Sigmoid colon (tissue), 7 donors: Measurements from ENCODE around the gene SOCS1. TPM values are rescaled to one million over a fixed set of nuclear protein-coding genes. Genes with fewer than 3 reads are reported as not detected.

Experiments
- DNase-seq: peaks from one replicate; pipeline ENCODE4 v3.0.0-alpha.2; 2019
- H3K27ac ChIP-seq, 4 donors: fragments of 200-600 bp; sonication (generic); one replicate each; pipeline ENCODE4 v1.5.1; 2016 to 2019; ENCODE audit warnings: mild to moderate bottlenecking in 1 of 4
- H3K27me3 ChIP-seq, 3 donors: fragments of 200-600 bp; sonication (generic); one replicate each; pipeline ENCODE4 v1.5.1; 2019; ENCODE audit warnings: mild to moderate bottlenecking in 1 of 3
- H3K36me3 ChIP-seq, 4 donors: fragments of 200-600 bp; sonication (generic); one replicate each; pipeline ENCODE4 v1.5.1; 2016 to 2019
- H3K4me1 ChIP-seq, 4 donors: fragments of 200-600 bp; sonication (generic); one replicate each; pipeline ENCODE4 v1.5.1; 2017 to 2019
- H3K4me3 ChIP-seq, 4 donors: fragments of 200-600 bp; sonication (generic); one replicate each; pipeline ENCODE4 v1.5.1; 2017 to 2019; ENCODE audit warnings: mild to moderate bottlenecking in 2 of 4, moderate library complexity in 1 of 4
- H3K9me3 ChIP-seq, 4 donors: fragments of 200-600 bp in 3 of 4; sonication (generic) in 3 of 4; one replicate each; pipeline versions ENCODE4 v1.5.1 to v1.6.1; 2013 to 2019
- CTCF ChIP-seq, 4 experiments: fragments of 450-650 bp in 3 of 4; fragments of 200-600 bp in 1 of 4; IDR thresholded peaks; one replicate each; pipeline ENCODE4 v1.5.1; 2016 to 2019; ENCODE audit warnings: antibody characterized with exemption in 4 of 4, mild to moderate bottlenecking in 3 of 4, moderate library complexity in 2 of 4
- EP300 ChIP-seq, 4 donors: sonication (generic); formaldehyde crosslinking; IDR thresholded peaks; one replicate each; pipeline ENCODE4 v1.6.1; 2017; ENCODE audit warnings: antibody characterized with exemption in 4 of 4
- POLR2A ChIP-seq, 2 donors: fragments of 450-650 bp; IDR thresholded peaks; one replicate each; pipeline ENCODE4 v1.6.1; 2016; ENCODE audit warnings: antibody characterized with exemption in 2 of 2, mild to moderate bottlenecking in 2 of 2, moderate library complexity in 2 of 2
- POLR2AphosphoS5 ChIP-seq, 4 donors: sonication (generic); formaldehyde crosslinking; IDR thresholded peaks; one replicate each; pipeline ENCODE4 v1.6.1; 2017; ENCODE audit warnings: antibody characterized with exemption in 4 of 4
- WGBS, 2 donors: extraction: QIAGEN DNeasy Blood & Tissue Kit; methylation state at CpG; one replicate each; pipeline ENCODE4 v1.1.7; 2013; 5-methylcytosine and 5-hydroxymethylcytosine counted together
- intact Hi-C: fragments of 100-400 bp; cut with DNase I; formaldehyde crosslinking; loops from one replicate; pipeline ENCODE4 v1.15.1; 2023
- polyA plus RNA-seq, 3 donors: library from polyadenylated mRNA; stranded (reverse); fragments of 200-250 nt; gene quantifications; one replicate each; pipeline ENCODE4 v1.2.3, GENCODE V29; 2013
- total RNA-seq, 4 donors: library from RNA; depleted of rRNA; stranded (reverse); fragments of >200 nt; gene quantifications; one replicate each; pipeline ENCODE4 v1.1.0, GENCODE V29; 2016
- donor health status: healthy with polysubstance abuse.
- donor health status: Bipolar disorder and iron deficiency.
- donor health status: healthy.

SOCS1 gene
- total and polyA plus RNA-seq, 7 donors, result 0.66 to 26.4 (median 4.3) TPM; not detected in 1

GRCh38 chr16:11211977-11212797 is 43.8 kb downstream of the SOCS1 start:
- intact Hi-C loops, result no loop called here
- Histone ChIP-seq H3K9me3 (peaks cover 0 to 6% (median 4%) of the 10 kb centered on the region in 4 donors), H3K4me1 (no peaks in the 10 kb centered on the region), H3K36me3 (no peaks in the 10 kb centered on the region), H3K4me3 (no peak overlapping the region), H3K27me3 (no peaks in the 10 kb centered on the region), H3K27ac (no peak overlapping the region)
- DNase-seq, result no peak
- TF ChIP-seq POLR2AphosphoS5 (IDR thresholded peaks at IDR 0.05), result no peak
- no peak for TF ChIP-seq EP300 (IDR thresholded peaks at IDR 0.05)
- no peak for TF ChIP-seq CTCF (IDR thresholded peaks at IDR 0.05)
- no peak for TF ChIP-seq POLR2A (IDR thresholded peaks at IDR 0.05)
- WGBS, 2 donors, result 78 to 81% methylated on average over 16 of the region's 16 CpGs

- H3K9me3 ChIP-seq, result peaks cover 0 to 5% (median 4%) of the 10 kb centered on the region in 4 donors
- WGBS, 2 donors, result 66 to 85% methylated on average over 16 of the region's 16 CpGs
- intact Hi-C loops, result no loop called here
Observed at GRCh38 chr16:11211061-11211976, 44.7 kb downstream of the SOCS1 start.

GRCh38 chr16:11210260-11210659 is 45.7 kb downstream of the SOCS1 start:
- intact Hi-C loops, result no loop called here

More at GRCh38 chr16:11211061-11211976, 44.7 kb downstream of the SOCS1 start:
- Histone ChIP-seq H3K4me1 (no peaks in the 10 kb centered on the region), H3K36me3 (no peaks in the 10 kb centered on the region), H3K27me3 (no peaks in the 10 kb centered on the region), H3K27ac (no peak overlapping the region), H3K4me3 (no peak overlapping the region)
- TF ChIP-seq EP300 (IDR thresholded peaks at IDR 0.05) (no peak), POLR2A (IDR thresholded peaks at IDR 0.05) (no peak)
- DNase-seq, result no peak

GRCh38 chr16:11208916-11209665 is 46.9 kb downstream of the SOCS1 start:
- H3K27me3 ChIP-seq, result no peaks in the 10 kb centered on the region
- intact Hi-C loops, result no loop called here
- H3K27ac ChIP-seq, result no peak overlapping the region
- WGBS, 2 donors, result 79 to 86% methylated on average over 9 of the region's 9 CpGs
- DNase-seq, result no peak
- H3K9me3 ChIP-seq, result no peaks in the 10 kb centered on the region
- no peaks in the 10 kb centered on the region for H3K36me3 ChIP-seq
- H3K4me3 ChIP-seq, result no peak overlapping the region
- H3K4me1 ChIP-seq, result no peaks in the 10 kb centered on the region
- TF ChIP-seq CTCF (IDR thresholded peaks at IDR 0.05), result no peak
- TF ChIP-seq EP300 (IDR thresholded peaks at IDR 0.05), result no peak
- no peak for TF ChIP-seq POLR2AphosphoS5 (IDR thresholded peaks at IDR 0.05)
- no peak for TF ChIP-seq POLR2A (IDR thresholded peaks at IDR 0.05)

More at GRCh38 chr16:11210260-11210659, 45.7 kb downstream of the SOCS1 start:
- 91 to 92% methylated on average over 11 of the region's 11 CpGs for WGBS, 2 donors
- no peak overlapping the region for H3K4me3 ChIP-seq
- no peak for DNase-seq
- no peak for TF ChIP-seq POLR2A (IDR thresholded peaks at IDR 0.05)
- no peak for TF ChIP-seq POLR2AphosphoS5 (IDR thresholded peaks at IDR 0.05)
- no peak for TF ChIP-seq EP300 (IDR thresholded peaks at IDR 0.05)
- no peak for TF ChIP-seq CTCF (IDR thresholded peaks at IDR 0.05)
- H3K9me3 ChIP-seq, result no peaks in the 10 kb centered on the region
- no peaks in the 10 kb centered on the region for H3K27me3 ChIP-seq
- no peaks in the 10 kb centered on the region for H3K36me3 ChIP-seq
- H3K27ac ChIP-seq, result no peak overlapping the region
- H3K4me1 ChIP-seq, result no peaks in the 10 kb centered on the region
